Lung (tissue), 12 donors: Measurements from ENCODE around the gene TMEM218. TPM values are rescaled to one million over a fixed set of nuclear protein-coding genes. Genes with fewer than 3 reads are reported as not detected.
A peak's percentile ranks its signal among the peaks of the same experiment; 100 is the strongest.

ENCODE experiments used
- ATAC-seq: fragments of 200-7000 bp; cut with Tn5 transposase; one replicate; pipeline ENCODE4 v1.9.1; 2020; ENCODE audit warnings: moderate number of reproducible peaks; ENCODE audit not compliant: insufficient read depth, low FRiP score
- DNase-seq, 3 donors: peaks; one replicate each; pipeline ENCODE4 v3.0.0-alpha.2; 2013 to 2017
- H3K27ac ChIP-seq, 2 donors: one replicate each; pipeline ENCODE4 v1.5.1; 2013; ENCODE audit warnings: mild to moderate bottlenecking in 2 of 2, moderate library complexity in 2 of 2, control low read depth in 1 of 2, inconsistent platforms in 1 of 2, low read depth in 1 of 2, low read length in 1 of 2
- H3K27me3 ChIP-seq, 3 donors: one replicate each; pipeline ENCODE4 v1.5.1; 2013; ENCODE audit warnings: low read length in 2 of 3; ENCODE audit not compliant: control insufficient read depth in 3 of 3, insufficient read depth in 3 of 3
- H3K36me3 ChIP-seq, 4 donors: one replicate each; pipeline ENCODE4 v1.5.1; 2013; ENCODE audit warnings: low read length in 4 of 4, mild to moderate bottlenecking in 1 of 4, moderate library complexity in 1 of 4; ENCODE audit not compliant: control insufficient read depth in 4 of 4, insufficient read depth in 4 of 4
- H3K4me1 ChIP-seq, 5 donors: one replicate each; pipeline ENCODE4 v1.5.1; 2013; ENCODE audit warnings: low read length in 5 of 5, mild to moderate bottlenecking in 2 of 5, moderate library complexity in 1 of 5; ENCODE audit not compliant: control insufficient read depth in 5 of 5, insufficient read depth in 5 of 5
- H3K4me3 ChIP-seq: one replicate; pipeline ENCODE4 v1.5.1; 2013; ENCODE audit warnings: mild to moderate bottlenecking, control low read depth, moderate library complexity
- H3K9ac ChIP-seq, 2 donors: one replicate each; pipeline ENCODE4 v1.5.1; 2013; ENCODE audit warnings: low read length in 2 of 2, control low read depth in 1 of 2; ENCODE audit not compliant: insufficient read depth in 1 of 2
- H3K9me3 ChIP-seq, 4 donors: one replicate each; pipeline ENCODE4 v1.5.1; 2013; ENCODE audit warnings: low read length in 3 of 4, mild to moderate bottlenecking in 1 of 4, moderate library complexity in 1 of 4; ENCODE audit not compliant: control insufficient read depth in 4 of 4, insufficient read depth in 3 of 4
- WGBS, 2 donors: extraction: QIAGEN DNeasy Blood & Tissue Kit; methylation state at CpG; one replicate each; pipeline ENCODE4 v1.1.7; 2013; 5-methylcytosine and 5-hydroxymethylcytosine counted together
- polyA plus RNA-seq, 2 donors: library from polyadenylated mRNA; stranded (reverse); fragments of 200-250 nt; gene quantifications; one replicate each; pipeline ENCODE4 v1.2.1, GENCODE V29; 2013
- total RNA-seq, 2 donors: library from RNA; depleted of rRNA in 1 of 2; stranded (reverse); fragments of >200 nt in 1 of 2; gene quantifications; one replicate each; pipeline ENCODE4 v1.2.1, GENCODE V29; 2014 to 2021
- TF ChIP-seq, protein P1 (sequence below): IDR thresholded peaks from 2 replicates; pipeline ENCODE4 v1.5.1; 2012; ENCODE audit warnings: mild to moderate bottlenecking; ENCODE audit errors: control extremely low read depth, extremely low read depth
- donor health status: control.
- donor health status: control.
- donor health status: Bipolar disorder and iron deficiency.
- donor health status: healthy.
- donor health status: DM: yes; HTN: yes; CAD: no.

Gene TMEM218
- total and polyA plus RNA-seq, 4 donors: 23.3 to 39.9 (median 27.4) TPM

DNA sequence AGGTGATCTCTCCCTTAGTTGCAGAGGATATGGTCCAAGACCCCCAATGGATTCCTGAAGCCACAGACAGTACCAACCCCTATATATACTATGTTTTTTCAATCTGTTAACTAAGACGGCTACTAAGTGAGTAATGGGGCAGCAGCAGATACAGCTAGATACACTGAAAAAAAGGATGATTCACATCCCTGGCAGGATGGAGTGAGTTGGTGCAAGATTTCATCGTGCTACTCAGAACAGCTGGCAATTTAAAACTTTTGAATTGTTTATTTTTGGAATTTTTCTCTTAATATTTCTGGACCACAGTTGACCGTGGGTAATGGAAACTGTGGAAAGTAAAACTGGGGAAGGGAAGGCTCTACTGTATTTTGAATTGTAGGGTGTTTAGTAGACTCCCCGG lies 17.0 kb upstream of the TMEM218 start:
- TF ChIP-seq, protein P1, sequence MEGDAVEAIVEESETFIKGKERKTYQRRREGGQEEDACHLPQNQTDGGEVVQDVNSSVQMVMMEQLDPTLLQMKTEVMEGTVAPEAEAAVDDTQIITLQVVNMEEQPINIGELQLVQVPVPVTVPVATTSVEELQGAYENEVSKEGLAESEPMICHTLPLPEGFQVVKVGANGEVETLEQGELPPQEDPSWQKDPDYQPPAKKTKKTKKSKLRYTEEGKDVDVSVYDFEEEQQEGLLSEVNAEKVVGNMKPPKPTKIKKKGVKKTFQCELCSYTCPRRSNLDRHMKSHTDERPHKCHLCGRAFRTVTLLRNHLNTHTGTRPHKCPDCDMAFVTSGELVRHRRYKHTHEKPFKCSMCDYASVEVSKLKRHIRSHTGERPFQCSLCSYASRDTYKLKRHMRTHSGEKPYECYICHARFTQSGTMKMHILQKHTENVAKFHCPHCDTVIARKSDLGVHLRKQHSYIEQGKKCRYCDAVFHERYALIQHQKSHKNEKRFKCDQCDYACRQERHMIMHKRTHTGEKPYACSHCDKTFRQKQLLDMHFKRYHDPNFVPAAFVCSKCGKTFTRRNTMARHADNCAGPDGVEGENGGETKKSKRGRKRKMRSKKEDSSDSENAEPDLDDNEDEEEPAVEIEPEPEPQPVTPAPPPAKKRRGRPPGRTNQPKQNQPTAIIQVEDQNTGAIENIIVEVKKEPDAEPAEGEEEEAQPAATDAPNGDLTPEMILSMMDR: no peak
- Histone ChIP-seq H3K27ac (no peak overlapping the region), H3K4me1 (peaks cover 0 to 6% (median 2%) of the 10 kb centered on the region in 5 donors), H3K9me3 (no peaks in the 10 kb centered on the region), H3K4me3 (no peak overlapping the region), H3K9ac (no peak overlapping the region), H3K36me3 (no peaks in the 10 kb centered on the region), H3K27me3 (no peaks in the 10 kb centered on the region)
- WGBS, 2 donors: 72 to 88% methylated on average over 4 of the region's 4 CpGs
- no peak for DNase-seq
- ATAC-seq: no peak

DNA sequence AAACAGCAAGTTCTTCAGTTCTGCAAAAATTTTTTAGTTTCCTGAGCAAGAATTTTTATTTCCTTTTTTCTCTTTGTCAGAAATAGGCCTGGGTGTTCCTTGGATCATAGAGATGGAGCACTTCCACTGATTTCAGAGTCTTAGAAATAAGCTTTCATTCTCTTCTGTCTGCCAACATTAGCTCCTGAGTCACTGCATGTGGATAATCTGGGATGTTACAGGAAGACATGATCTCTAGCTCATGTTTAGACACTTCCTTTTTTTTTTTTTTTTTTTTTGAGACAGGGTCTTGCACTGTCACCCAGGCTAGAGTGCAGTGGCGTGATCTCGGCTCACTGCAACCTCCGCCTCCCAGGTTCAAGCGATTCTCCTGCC lies 13.2 kb upstream of the TMEM218 start:
- no peak overlapping the region for H3K27ac ChIP-seq
- H3K4me3 ChIP-seq: no peak overlapping the region
- DNase-seq (no peak), ATAC-seq (no peak)
- TF ChIP-seq, protein P1: no peak
- H3K27me3 ChIP-seq: peaks cover 0 to 2% (median 0%) of the 10 kb centered on the region in 3 donors
- H3K9ac ChIP-seq: no peak overlapping the region
- WGBS, 2 donors: 65 to 71% methylated on average over 4 of the region's 4 CpGs
- no peaks in the 10 kb centered on the region for H3K36me3 ChIP-seq
- peaks cover 0 to 2% (median 1%) of the 10 kb centered on the region in 5 donors for H3K4me1 ChIP-seq
- no peaks in the 10 kb centered on the region for H3K9me3 ChIP-seq

DNA sequence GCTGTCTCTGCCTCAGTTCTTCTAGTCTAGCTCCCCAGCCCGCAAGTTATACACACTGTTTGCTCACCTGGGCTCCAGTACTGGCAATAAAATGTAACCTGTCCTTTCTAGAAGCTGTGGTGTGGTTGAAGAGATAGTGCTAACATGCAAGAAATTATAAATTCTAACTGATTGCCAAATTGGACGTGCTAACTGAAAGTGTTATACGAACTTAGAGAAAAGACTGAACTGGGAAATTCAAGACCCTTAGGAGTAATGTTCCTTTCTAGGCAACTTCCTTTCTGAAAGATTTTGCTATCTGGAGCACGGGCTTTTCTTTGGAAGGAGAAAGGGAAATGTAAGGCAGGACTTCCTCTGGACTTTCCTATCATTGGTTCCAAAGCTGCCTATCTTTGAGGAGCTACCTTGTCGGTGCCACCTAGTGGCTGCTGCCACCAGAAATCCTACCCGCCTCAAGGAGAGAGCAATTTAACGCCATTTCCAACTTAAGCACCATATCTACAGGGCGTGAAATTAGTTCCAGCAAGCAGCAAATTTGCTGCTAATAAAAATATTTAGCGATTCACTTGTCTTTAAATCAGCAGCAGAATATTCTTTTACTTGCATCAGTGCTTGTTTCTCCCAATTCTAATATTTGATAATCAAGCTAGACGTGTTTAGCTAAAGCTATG lies 12.7 kb upstream of the TMEM218 start:
- WGBS, 2 donors: 55 to 65% methylated on average over 10 of the region's 10 CpGs
- Histone ChIP-seq H3K27me3 (peaks cover 0 to 2% (median 0%) of the 10 kb centered on the region in 3 donors), H3K4me3 (no peak overlapping the region), H3K36me3 (no peaks in the 10 kb centered on the region), H3K9ac (no peak overlapping the region), H3K27ac (peak overlapping the region in 1 of 2 donors; percentile 74), H3K4me1 (peaks cover 0 to 2% (median 0%) of the 10 kb centered on the region in 5 donors), H3K9me3 (no peaks in the 10 kb centered on the region)
- TF ChIP-seq, protein P1: peak; percentile 12
- peak; percentile 54 for ATAC-seq
- peak in 2 of 3 donors; percentile 32 to 53 for DNase-seq
